Thymus (tissue), 14 donors: Measurements from ENCODE around the gene MRTFB. TPM values are rescaled to one million over a fixed set of nuclear protein-coding genes. Genes with fewer than 3 reads are reported as not detected.
"Not testable (repeated sequence)": the region's sequence is repeated elsewhere in the genome, so short reads cannot be mapped to it uniquely, and the experiment has no call there.

Experiments used
- DNase-seq, 9 donors: peaks; one replicate each; pipeline ENCODE4 v3.0.0-alpha.2; 2013; ENCODE audit warnings: low spot score in 9 of 9, low read depth in 6 of 9, missing footprints in 1 of 9
- H3K27ac ChIP-seq, 2 donors: one replicate each; pipeline ENCODE4 v1.5.1; 2013; ENCODE audit warnings: control low read depth in 1 of 2, low read depth in 1 of 2, low read length in 1 of 2, mild to moderate bottlenecking in 1 of 2, moderate library complexity in 1 of 2
- H3K27me3 ChIP-seq, 2 donors: one replicate each; pipeline ENCODE4 v1.5.1; 2013; ENCODE audit warnings: low read length in 1 of 2; ENCODE audit not compliant: control insufficient read depth in 2 of 2, insufficient read depth in 1 of 2
- H3K36me3 ChIP-seq, 2 donors: one replicate each; pipeline ENCODE4 v1.5.1; 2013; ENCODE audit warnings: low read length in 1 of 2, mild to moderate bottlenecking in 1 of 2, moderate library complexity in 1 of 2; ENCODE audit not compliant: control insufficient read depth in 2 of 2, insufficient read depth in 2 of 2
- H3K4me1 ChIP-seq, 2 donors: one replicate each; pipeline ENCODE4 v1.5.1; 2013; ENCODE audit warnings: low read length in 2 of 2; ENCODE audit not compliant: control insufficient read depth in 2 of 2, insufficient read depth in 2 of 2
- H3K4me3 ChIP-seq, 2 donors: one replicate each; pipeline ENCODE4 v1.5.1; 2013; ENCODE audit warnings: low read length in 2 of 2, control low read depth in 1 of 2, mild to moderate bottlenecking in 1 of 2
- H3K9me3 ChIP-seq, 2 donors: one replicate each; pipeline ENCODE4 v1.5.1; 2013; ENCODE audit warnings: low read length in 1 of 2, mild to moderate bottlenecking in 1 of 2; ENCODE audit not compliant: control insufficient read depth in 2 of 2, insufficient read depth in 1 of 2
- WGBS: extraction: QIAGEN DNeasy Blood & Tissue Kit; methylation state at CpG from one replicate; pipeline ENCODE4 v1.1.7; 2013; 5-methylcytosine and 5-hydroxymethylcytosine counted together
- long read RNA-seq, 10 donors: transcript quantifications; one replicate each; lab custom pipeline, GENCODE V29; 2026
- polyA plus RNA-seq: library from polyadenylated mRNA; stranded (reverse); fragments of 200-250 nt; gene quantifications from one replicate; pipeline ENCODE4 v1.2.3, GENCODE V29; 2013
- total RNA-seq: library from RNA; stranded (reverse); fragments of 120-200 nt; gene quantifications from one replicate; pipeline ENCODE4 v1.2.4, GENCODE V29; 2013
- donor health status: healthy.

MRTFB gene
- total RNA-seq (8.3 TPM), polyA plus RNA-seq (10.7 TPM)
- long read RNA-seq, donor 1: 0 reads
- long read RNA-seq, donor 2: 0 reads
- long read RNA-seq, donor 3, full-length matches to known transcripts: 2 of 2 reads
- long read RNA-seq, donor 3, partial matches to known transcripts: 0 of 2 reads
- long read RNA-seq, donor 3, other reads (novel, unspliced or antisense): 0 of 2 reads
- long read RNA-seq, donor 4: 0 reads
- long read RNA-seq, donor 5, full-length matches to known transcripts: 2 of 2 reads
- long read RNA-seq, donor 5, partial matches to known transcripts: 0 of 2 reads
- long read RNA-seq, donor 5, other reads (novel, unspliced or antisense): 0 of 2 reads
- long read RNA-seq, donor 6: 0 reads
- long read RNA-seq, donor 7: 0 reads
- long read RNA-seq, donor 8: 0 reads
- long read RNA-seq, donor 9: 0 reads
- long read RNA-seq, donor 10: 0 reads

- DNase-seq: peak; percentile 13 to 88 (median 70)
- H3K4me1 ChIP-seq: peaks cover 8 to 12% of the 10 kb centered on the region in 2 donors
- no peaks in the 10 kb centered on the region for H3K36me3 ChIP-seq
Measured at GRCh38 chr16:14070877-14071575, at the start of gene MRTFB. Gene MRTFB, plus strand, starts transcription at chr16:14071319. Its CDS starts 69,288 bp downstream, at chr16:14140607.

DNA sequence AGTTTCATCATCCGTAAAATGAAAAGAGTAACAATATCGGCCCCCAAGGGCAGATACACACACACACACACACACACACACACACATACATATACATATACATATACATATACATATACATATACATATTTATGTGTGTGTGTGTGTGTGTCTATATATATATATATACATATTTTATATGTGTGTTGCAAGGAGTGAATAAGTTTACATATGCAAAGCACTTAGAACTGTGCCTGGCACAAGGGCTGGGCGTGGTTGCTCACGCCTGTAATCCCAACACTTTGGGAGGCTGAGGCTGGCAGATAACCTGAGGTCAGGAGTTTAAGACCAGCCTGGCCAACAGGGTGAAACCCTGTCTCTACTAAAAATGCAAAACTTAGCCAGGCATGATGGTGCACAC lies 47.6 kb upstream of the MRTFB start:
- not testable (repeated sequence) for DNase-seq, H3K4me3 ChIP-seq, H3K9me3 ChIP-seq, H3K27me3 ChIP-seq, H3K36me3 ChIP-seq, H3K27ac ChIP-seq, H3K4me1 ChIP-seq
- 98% methylated on average over 4 of the region's 4 CpGs for WGBS

More at GRCh38 chr16:14070877-14071575, at the start of gene MRTFB:
- Histone ChIP-seq H3K4me3 (peak within 1 kb of the TSS; percentile 80 to 99), H3K27ac (peak within 1 kb of the TSS; percentile 68), H3K27me3 (no peaks in the 10 kb centered on the region), H3K9me3 (no peaks in the 10 kb centered on the region)
- under 1% methylated on average over 86 of the region's 86 CpGs for WGBS

DNA sequence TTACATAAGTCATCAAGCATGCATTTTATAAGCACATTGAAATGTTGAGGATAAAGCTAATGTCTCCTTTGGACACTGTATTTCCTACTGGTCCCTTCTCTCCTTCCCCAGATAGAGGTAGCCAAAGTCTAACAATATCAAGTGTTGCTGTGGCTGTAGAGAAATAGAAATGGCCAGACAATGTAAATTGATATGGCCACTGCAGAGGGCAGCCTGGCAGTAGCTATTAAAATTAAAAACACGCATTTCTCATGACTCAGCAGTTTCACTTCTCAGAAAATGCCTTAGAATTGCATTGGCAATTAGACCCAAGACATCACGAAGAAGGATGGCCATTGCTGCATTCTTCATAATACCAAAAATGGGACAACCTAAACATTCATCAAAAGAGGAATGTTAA lies 46.8 kb upstream of the MRTFB start:
- Histone ChIP-seq H3K36me3 (no peaks in the 10 kb centered on the region), H3K4me1 (no peaks in the 10 kb centered on the region), H3K9me3 (no peaks in the 10 kb centered on the region), H3K4me3 (no peak overlapping the region), H3K27me3 (no peaks in the 10 kb centered on the region), H3K27ac (no peak overlapping the region)
- DNase-seq: no peak
- WGBS: 39% methylated on average over 2 of the region's 2 CpGs

GRCh38 chr16:14026572-14027285 lies 44.4 kb upstream of the MRTFB start:
- no peaks in the 10 kb centered on the region for H3K27me3 ChIP-seq
- H3K4me3 ChIP-seq: no peak overlapping the region
- H3K4me1 ChIP-seq: no peaks in the 10 kb centered on the region
- no peak for DNase-seq
- 97% methylated on average over 3 of the region's 3 CpGs for WGBS
- no peak overlapping the region for H3K27ac ChIP-seq
- no peaks in the 10 kb centered on the region for H3K36me3 ChIP-seq
- no peaks in the 10 kb centered on the region for H3K9me3 ChIP-seq

DNA sequence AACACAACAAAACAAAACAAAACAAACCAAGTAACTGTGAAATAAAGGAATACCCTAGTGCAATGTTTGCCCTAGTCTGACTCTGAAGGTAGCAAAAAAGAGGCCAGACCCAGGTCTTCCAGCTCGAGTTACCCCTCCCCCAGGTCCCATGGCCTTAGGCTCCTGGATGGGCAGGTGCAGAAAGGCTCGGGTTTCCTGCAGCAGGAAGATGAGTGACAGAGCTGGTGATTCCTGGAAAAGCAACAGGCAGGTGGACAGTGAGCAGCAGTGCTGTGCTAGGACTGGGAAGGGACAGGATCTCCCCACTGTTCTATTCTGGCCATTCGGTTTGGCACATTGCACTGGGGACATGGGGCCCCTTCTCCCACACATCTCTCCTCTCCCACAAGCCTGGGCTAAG lies 42.9 kb upstream of the MRTFB start:
- Histone ChIP-seq H3K4me1 (no peaks in the 10 kb centered on the region), H3K27ac (no peak overlapping the region), H3K9me3 (no peaks in the 10 kb centered on the region), H3K27me3 (no peaks in the 10 kb centered on the region), H3K36me3 (no peaks in the 10 kb centered on the region), H3K4me3 (no peak overlapping the region)
- DNase-seq: no peak
- WGBS: 78% methylated on average over 3 of the region's 3 CpGs

GRCh38 chr16:14029658-14030057 lies 41.5 kb upstream of the MRTFB start:
- Histone ChIP-seq H3K27me3 (no peaks in the 10 kb centered on the region), H3K36me3 (no peaks in the 10 kb centered on the region), H3K4me3 (no peak overlapping the region), H3K4me1 (no peaks in the 10 kb centered on the region), H3K9me3 (no peaks in the 10 kb centered on the region), H3K27ac (no peak overlapping the region)
- 80% methylated on average over 6 of the region's 6 CpGs for WGBS
- no peak for DNase-seq

GRCh38 chr16:14035092-14035491 lies 36.0 kb upstream of the MRTFB start:
- 89% methylated on average over 5 of the region's 5 CpGs for WGBS

DNA sequence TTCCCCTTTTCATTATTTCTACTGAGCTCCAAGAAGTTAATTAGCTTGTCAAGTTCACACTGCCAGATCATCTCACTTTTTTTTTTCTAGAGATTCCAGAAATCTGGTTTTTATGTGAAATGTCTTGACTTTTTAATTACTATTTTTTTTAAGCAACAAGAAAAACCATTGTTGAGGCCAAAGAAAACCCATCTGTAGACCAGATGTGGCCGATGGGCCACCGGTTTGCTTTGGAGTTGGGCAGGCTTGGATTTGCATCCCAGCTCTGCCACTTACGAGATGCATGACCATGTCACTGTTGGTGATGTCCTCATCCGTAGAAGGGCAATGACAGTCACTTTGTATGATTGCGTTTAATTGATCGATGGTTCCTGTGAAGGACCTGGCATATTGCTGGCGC lies 34.2 kb upstream of the MRTFB start:
- H3K27ac ChIP-seq: no peak overlapping the region
- H3K36me3 ChIP-seq: no peaks in the 10 kb centered on the region
- no peaks in the 10 kb centered on the region for H3K9me3 ChIP-seq
- DNase-seq: no peak
- H3K27me3 ChIP-seq: no peaks in the 10 kb centered on the region
- WGBS: 97% methylated on average over 7 of the region's 7 CpGs
- no peaks in the 10 kb centered on the region for H3K4me1 ChIP-seq
- no peak overlapping the region for H3K4me3 ChIP-seq

More at GRCh38 chr16:14035092-14035491, 36.0 kb upstream of the MRTFB start:
- Histone ChIP-seq H3K4me3 (no peak overlapping the region), H3K4me1 (no peaks in the 10 kb centered on the region), H3K36me3 (no peaks in the 10 kb centered on the region), H3K9me3 (no peaks in the 10 kb centered on the region), H3K27me3 (no peaks in the 10 kb centered on the region), H3K27ac (no peak overlapping the region)
- DNase-seq: no peak

GRCh38 chr16:14037960-14038359 lies 33.2 kb upstream of the MRTFB start:
- Histone ChIP-seq H3K4me3 (no peak overlapping the region), H3K9me3 (no peaks in the 10 kb centered on the region), H3K27me3 (no peaks in the 10 kb centered on the region), H3K4me1 (no peaks in the 10 kb centered on the region), H3K36me3 (no peaks in the 10 kb centered on the region), H3K27ac (no peak overlapping the region)
- DNase-seq: no peak
- WGBS: 98% methylated on average over 3 of the region's 3 CpGs
